Fibroblast of the conjunctiva (primary cell): ENCODE results near the gene TMBIM4.

Source experiments
- DNase-seq: peaks from one replicate; pipeline ENCODE4 v3.0.0-alpha.2; 2010; ENCODE audit warnings: low read depth

Gene TMBIM4

DNA sequence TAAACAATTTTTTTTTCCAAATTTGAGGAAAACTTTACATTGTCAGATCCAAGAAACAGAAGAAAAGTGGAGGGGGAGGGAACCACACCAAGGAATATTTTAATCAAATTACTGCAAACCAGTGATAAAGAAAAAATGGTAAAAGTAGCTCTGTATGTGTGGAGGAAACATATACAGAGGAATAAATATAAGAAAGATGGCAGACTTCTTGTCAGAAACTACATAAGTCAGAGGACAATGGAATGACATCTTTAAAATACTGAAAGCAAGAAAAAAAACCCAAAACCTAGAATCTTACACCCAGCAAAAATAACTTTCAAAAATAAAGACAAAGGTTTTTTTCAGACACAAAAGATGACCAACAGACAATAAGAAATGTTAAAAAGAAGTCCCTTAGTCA lies 29.1 kb downstream of the TMBIM4 start:
- no peak for DNase-seq

- no peak for DNase-seq
Observed at GRCh38 chr12:66139328-66139727, 30.5 kb downstream of the TMBIM4 start.

- no peak for DNase-seq
Observed at GRCh38 chr12:66137937-66138336, 31.9 kb downstream of the TMBIM4 start.

DNA sequence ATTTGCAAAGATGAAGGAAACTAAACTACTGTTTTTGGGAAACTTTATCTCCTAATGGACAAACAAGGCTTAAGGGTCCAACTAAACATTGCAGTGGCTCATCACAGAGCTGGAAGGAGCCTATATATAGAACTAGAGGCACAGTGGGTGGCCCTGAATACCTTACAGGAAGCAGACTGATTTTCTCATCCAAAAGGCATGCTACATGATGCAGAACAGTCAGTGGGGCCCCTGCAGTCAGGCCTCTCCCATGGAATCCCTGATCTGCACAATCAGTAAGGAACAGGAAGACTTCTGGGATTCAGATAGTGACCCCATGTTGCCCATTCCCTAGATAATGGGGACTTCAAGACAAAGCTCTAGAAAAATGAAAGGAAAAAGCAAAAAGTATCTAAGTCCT lies 37.4 kb downstream of the TMBIM4 start:
- no peak for DNase-seq

DNA sequence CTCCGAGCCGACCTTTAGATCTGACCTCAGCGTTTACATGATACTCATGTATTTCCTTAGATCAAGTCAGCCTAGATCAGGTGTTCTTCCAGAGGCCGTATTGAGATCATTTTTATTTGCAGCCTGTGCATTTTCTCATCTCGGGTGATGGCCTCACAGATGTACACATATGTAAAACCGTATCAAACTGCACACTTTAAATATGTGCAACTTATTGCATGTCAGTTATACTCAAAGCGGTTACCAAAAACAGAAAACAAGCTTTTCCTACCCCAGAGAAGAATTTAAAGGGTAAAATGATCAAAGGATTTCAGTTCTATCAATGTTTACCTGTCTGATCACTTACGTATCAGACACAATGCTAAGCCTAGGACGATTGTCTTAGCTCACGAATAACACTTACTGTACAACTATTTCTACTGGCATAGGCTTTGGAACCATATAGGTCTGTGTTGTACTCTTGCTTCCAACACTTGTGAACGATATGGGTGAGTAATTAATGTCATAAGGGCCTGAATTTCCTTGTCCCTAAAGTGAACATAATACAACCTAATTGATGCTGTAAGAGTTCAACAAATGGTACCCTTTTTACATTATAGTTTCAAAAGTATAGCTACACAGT lies 38.6 kb downstream of the TMBIM4 start:
- no peak for DNase-seq

DNA sequence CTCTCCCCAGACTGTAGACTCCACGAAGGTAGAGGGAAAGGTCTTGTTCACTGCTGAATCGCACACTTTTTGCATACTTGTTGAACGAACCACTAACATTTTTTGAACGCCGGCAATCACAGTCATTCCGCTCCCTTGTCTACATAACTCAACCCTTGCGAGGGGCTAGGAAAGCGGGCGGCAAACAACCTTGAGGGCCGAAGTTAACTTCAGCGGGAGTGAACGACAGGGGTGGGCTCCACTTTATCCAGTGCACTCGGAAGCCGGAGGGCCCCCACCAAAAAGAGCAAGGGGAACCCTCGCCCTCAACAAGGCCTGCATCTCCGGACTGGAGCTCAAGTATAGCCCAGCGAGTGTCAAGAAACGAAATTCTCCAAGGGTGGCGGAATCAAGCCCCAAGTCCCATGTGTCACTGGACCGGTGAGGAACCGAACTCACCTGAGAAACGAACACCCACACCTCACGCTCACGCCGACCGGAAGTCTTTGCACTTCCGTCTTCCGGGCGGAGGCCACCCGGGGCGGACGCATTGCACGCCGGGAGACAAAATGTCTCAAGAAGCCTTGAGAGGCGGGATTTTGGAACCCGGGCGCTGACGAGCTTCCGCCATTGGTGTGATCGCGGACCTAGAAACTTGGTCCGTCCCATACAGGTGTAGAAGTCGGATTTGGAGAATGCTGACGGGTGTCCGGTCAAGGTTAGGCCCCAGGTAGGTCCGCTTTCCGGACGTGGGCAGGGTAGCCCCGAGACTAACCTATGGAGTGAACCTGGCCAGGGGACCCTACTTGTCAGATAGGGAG lies 39.3 kb downstream of the TMBIM4 start, which contains the start of gene LLPH:
TSS of gene LLPH (minus strand) at position 484 of the 800 bp plus-strand sequence. CDS start 1,644 bp downstream, outside the sequence.
- DNase-seq, result peak; percentile 61

DNA sequence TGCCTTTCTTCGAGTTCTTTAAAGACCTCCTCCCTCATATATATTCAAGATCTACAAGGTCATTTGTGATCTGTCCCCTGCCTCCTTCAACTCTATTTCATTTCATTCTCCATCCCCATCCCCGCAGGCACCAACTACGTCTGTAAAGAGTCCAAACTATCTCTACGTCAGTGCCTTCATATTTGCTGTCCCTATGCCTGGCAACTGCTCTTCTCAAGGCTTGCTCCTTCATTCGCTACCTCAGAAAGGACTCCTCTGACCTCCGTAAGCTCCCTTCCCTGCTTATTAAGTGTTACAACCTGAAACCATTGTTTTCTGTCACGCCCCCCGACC lies 39.9 kb downstream of the TMBIM4 start:
- no peak for DNase-seq

- no peak for DNase-seq
Observed at GRCh38 chr12:66127650-66128049, 42.1 kb downstream of the TMBIM4 start.

DNA sequence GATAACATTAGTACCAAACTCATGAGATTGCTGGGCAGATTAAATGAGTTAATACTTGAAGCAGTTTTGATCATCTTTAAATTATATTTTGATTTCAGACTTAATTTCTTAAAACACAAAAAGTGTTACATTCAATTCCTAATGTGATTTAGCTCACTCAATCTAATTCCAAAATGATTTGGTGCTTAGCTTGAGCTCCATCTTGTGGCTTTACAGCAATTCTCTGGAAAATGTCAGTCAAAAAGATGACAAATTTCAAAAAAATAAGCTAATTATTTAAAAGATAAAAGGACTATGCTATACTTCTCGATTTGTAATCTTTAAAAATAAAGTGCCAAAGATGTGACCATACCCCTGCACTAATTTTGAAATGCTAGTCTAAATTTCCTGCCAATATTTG lies 49.3 kb downstream of the TMBIM4 start:
- no peak for DNase-seq

- no peak for DNase-seq
Observed at GRCh38 chr12:66119870-66120241, 49.9 kb downstream of the TMBIM4 start.

GRCh38 chr12:66119229-66119869 lies 50.4 kb downstream of the TMBIM4 start:
- no peak for DNase-seq

DNA sequence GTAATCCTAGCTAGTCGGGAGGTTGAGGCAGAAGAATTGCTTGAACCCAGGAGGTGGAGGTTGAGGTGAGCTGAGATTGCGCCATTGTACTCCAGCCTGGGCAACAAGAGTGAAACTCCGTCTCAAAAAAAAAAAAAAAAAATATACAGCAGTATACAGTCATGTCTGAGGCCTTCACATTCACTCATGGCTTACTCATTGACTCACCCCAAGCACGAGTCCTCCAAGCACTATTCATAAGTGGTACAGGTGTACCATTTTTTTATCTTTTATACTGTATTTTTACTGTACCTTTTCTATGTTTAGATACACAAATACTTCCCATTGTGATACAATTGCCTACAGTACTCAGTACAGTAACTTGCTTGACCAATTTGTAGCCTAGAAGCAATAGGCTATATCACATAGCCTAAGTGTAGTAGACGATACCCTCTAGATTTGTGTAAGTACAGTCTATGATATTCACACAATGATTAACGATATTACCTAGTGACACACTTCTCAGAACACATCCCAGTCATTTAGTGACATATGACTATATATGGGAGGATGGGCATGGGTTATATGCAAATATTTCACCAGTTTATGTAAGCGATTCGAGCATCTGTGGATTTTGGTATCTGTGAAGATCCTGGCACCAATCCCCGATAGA lies 51.4 kb downstream of the TMBIM4 start:
- DNase-seq, result no peak

GRCh38 chr12:66117242-66117641 lies 52.6 kb downstream of the TMBIM4 start:
- no peak for DNase-seq

DNA sequence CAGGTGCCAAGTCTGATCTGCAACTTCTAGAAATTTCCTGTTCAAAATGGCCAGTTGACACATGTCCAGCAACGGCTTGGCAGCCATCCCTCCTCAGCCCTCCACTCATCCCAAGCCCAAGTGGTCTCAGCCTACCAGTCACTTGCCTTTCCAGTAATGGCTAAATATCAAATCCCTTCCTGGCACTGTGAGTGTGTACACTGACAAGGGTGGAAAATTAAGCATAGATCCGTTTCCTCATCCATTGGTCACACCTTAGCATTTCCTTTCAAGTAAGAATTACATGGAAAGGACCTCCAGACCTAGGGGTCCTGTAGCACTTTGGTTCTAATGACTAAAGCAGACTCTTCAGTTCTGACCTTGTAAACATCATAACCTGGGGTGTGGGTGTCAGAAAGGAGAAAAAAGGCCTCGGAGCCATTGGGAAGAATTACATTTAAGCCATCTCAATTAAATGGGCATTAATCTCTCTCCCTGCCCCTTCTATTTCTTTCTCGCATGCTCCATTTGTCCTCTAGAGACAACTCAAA lies 54.7 kb downstream of the TMBIM4 start:
- DNase-seq, result no peak

DNA sequence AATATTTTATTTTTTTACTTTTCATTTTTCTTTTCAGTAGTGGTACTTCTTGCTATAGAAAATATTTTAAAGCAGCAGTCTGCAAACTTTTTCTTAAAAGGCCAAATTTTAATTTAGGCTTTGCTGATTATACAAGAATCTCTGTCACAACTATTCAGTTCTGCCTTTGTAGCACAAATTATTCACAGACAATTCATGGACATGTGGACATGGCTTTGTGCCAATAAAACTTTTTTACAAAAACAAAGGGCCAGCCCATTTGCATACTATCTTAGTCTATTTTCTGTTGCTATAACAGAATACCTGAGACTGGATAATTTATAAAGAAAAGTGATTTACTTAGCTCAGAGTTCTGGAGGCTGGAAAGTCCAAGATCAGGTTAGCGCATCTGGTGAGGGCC lies 56.3 kb downstream of the TMBIM4 start:
- no peak for DNase-seq

DNA sequence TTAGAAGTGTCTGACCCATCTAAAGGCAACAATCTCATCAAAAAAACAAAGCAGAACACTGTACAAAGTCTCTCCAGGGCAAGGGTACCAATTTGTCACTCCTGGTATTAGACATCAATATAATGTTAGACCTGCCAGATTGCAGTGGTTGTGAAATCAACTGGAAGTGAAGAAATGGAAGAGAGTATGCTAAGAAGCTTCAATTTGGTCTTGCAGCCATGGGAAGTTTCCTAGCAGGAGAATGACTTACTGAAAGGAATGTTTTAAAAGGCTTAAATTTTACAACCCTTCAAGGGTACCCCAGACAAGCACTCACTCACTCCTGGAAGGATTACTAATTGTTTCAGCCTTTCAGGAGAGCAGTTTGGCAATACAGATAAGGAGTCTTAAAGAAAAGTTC lies 58.2 kb downstream of the TMBIM4 start:
- DNase-seq, result no peak

DNA sequence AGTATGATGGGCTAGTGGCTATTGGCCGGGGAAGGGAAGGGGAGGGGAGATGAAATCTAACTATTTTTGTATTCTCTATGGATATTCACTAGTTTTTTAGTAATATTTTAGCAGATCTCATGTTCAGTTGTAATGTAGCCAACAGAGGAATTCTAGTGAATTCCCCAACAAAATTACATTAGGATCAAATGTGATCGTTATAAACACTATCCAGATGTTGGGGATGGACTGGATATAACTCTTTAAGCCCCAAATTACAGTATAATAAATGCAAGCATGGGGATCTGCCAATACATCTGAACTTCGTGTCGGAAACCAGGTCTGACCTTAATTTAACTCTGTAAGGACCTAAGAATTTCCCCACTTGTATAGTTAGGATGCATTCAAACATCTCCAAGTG lies 60.7 kb downstream of the TMBIM4 start:
- DNase-seq, result no peak

DNA sequence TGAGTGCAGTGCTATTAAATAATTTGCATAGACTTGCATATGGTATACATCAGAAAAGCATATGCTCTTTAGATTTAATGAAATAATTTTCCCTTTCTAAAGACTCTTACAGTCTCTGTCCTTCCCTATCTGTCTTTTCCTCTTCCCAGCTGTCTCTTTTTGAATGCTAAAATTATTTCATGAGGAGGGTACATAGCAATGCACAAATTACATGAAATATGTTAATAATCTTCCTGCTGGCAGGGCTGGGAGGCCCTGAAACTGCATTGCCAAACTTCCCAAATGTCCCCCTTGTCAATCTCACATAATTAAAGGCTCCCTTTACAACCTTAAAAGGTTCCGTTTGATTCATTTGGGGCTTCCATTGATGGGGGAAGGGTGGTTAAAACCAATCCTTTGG lies 61.4 kb downstream of the TMBIM4 start:
- DNase-seq, result no peak

- DNase-seq, result peak; percentile 91
Observed at GRCh38 chr12:66107451-66107915, 62.3 kb downstream of the TMBIM4 start.

- DNase-seq, result no peak
Observed at GRCh38 chr12:66103016-66103913, 66.5 kb downstream of the TMBIM4 start.

- no peak for DNase-seq
Observed at GRCh38 chr12:66092559-66093269, 77.1 kb downstream of the TMBIM4 start.
